Activated CD4-positive, alpha-beta T cell treated with anti-CD3 and anti-CD28 coated beads, Interleukin-2, amount 10 ng/mL, durations not matched to agents 7 days and 5 days (primary cell): Measurements from ENCODE around the gene CTNNB1. TPM values are rescaled to one million over a fixed set of nuclear protein-coding genes. Genes with fewer than 3 reads are reported as not detected.

Experiments used
- CTCF ChIA-PET: fragments of 350-600 bp; sonication (Branson Sonifier 250); formaldehyde crosslinking; loops from one replicate; lab custom pipeline; 2021; ENCODE audit warnings: antibody characterized with exemption; lab: Charles Lee
- POLR2A ChIA-PET: fragments of 350-600 bp; sonication (Branson Sonifier 250); formaldehyde crosslinking; loops from one replicate; lab custom pipeline; 2021; ENCODE audit warnings: antibody characterized with exemption; lab: Charles Lee
- DNase-seq: peaks from one replicate; pipeline ENCODE4 v3.0.0-alpha.2; 2020
- H3K27ac Mint-ChIP-seq: one replicate; pipeline ENCODE4 v1.8.0; 2021; ENCODE audit warnings: mild to moderate bottlenecking, moderate library complexity, mixed read lengths
- H3K27me3 Mint-ChIP-seq: one replicate; pipeline ENCODE4 v1.8.0; 2021; ENCODE audit warnings: mixed read lengths
- H3K36me3 Mint-ChIP-seq: one replicate; pipeline ENCODE4 v1.8.0; 2021; ENCODE audit warnings: low read depth, mixed read lengths
- H3K4me1 Mint-ChIP-seq: one replicate; pipeline ENCODE4 v1.8.0; 2021; ENCODE audit warnings: mixed read lengths
- H3K4me3 Mint-ChIP-seq: one replicate; pipeline ENCODE4 v1.8.0; 2021; ENCODE audit warnings: mild to moderate bottlenecking, moderate library complexity, mixed read lengths
- H3K9me3 Mint-ChIP-seq: one replicate; pipeline ENCODE4 v1.8.0; 2021; ENCODE audit warnings: mixed read lengths
- total RNA-seq, 2 experiments: library from RNA; stranded (reverse); gene quantifications; one replicate each; pipeline ENCODE4 v1.2.3, GENCODE V29; 2021

Gene CTNNB1
- total RNA-seq, 2 experiments from 2014 or later, result 118 to 129 TPM

DNA sequence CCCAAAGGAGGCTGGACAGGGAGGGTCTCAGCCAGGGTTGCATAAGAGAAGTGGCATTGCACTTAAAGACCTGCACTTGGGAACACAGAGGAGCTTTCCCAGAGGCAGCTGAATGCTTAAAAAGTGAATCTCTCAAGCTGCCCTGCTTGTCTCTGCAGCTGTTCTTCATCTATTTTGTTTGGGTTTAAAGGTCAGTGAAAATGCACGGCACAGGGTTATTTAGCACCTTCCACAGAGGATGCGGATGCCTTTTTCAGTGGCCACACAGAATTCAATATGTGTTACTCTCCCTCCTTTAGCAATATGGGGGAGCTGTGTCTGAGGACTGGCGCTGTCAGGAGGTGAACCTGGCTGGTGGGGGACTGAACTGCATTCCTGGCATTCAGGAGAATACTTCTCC, 22.7 kb upstream of the CTNNB1 start:
- Mint-ChIP-seq H3K27me3 (peaks cover 12% of the 10 kb centered on the region), H3K4me3 (no peak overlapping the region), H3K36me3 (no peaks in the 10 kb centered on the region), H3K4me1 (no peaks in the 10 kb centered on the region), H3K27ac (no peak overlapping the region), H3K9me3 (no peaks in the 10 kb centered on the region)
- CTCF ChIA-PET, result no interaction called here
- POLR2A ChIA-PET, result no interaction called here
- DNase-seq, result no peak

DNA sequence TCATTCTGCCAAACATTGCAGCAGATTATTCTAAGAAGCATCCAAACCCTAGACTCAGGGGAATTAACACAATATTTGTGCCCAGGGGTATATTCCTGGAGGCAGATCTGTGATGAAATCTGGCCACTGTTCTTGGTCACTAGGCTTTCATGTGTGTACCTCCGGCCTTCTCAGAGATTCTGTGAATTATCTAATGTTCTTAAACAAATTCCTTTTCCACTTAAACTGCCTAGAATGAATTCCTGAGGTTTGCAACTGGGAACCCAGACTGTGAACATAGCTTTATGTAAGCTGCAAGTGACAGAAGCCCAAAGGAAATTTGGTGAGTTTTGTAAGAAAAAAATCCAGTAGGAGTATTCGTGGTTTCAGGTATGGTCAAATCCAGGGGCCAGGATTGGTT, 20.7 kb upstream of the CTNNB1 start:
- no peak overlapping the region for H3K4me3 Mint-ChIP-seq
- no peaks in the 10 kb centered on the region for H3K36me3 Mint-ChIP-seq
- peaks cover 12% of the 10 kb centered on the region for H3K27me3 Mint-ChIP-seq
- H3K4me1 Mint-ChIP-seq, result no peaks in the 10 kb centered on the region
- ChIA-PET POLR2A (no interaction called here), CTCF (no interaction called here)
- no peak overlapping the region for H3K27ac Mint-ChIP-seq
- DNase-seq, result no peak
- H3K9me3 Mint-ChIP-seq, result no peaks in the 10 kb centered on the region

DNA sequence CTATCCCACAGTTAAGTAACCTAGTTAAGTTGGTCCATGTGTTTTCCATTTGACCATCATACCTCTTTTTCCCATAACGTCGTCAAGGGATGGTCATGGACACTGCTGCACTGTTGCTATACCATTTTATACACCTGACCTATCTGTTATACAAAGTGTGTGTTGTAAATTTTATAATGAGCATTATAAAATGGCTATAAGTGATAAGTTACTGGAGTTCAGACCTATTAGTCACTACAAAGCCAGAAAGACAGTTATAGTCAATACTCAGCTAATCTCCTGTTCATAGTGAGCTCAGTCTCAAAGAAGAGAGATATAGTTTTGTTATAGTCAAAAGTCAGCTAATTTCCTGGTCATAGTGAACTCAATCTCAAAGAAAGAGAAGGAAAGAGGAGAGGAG, 18.9 kb upstream of the CTNNB1 start:
- Mint-ChIP-seq H3K27me3 (peaks cover 14% of the 10 kb centered on the region), H3K36me3 (no peaks in the 10 kb centered on the region), H3K27ac (no peak overlapping the region), H3K4me3 (no peak overlapping the region), H3K9me3 (no peaks in the 10 kb centered on the region), H3K4me1 (no peaks in the 10 kb centered on the region)
- CTCF ChIA-PET, result interaction anchor here (3.8 kb wide), 1 partner anchor 12 kb away, joined by 9 read pairs; no protein-coding TSS in a partner anchor
- DNase-seq, result no peak
- POLR2A ChIA-PET, result no interaction called here

DNA sequence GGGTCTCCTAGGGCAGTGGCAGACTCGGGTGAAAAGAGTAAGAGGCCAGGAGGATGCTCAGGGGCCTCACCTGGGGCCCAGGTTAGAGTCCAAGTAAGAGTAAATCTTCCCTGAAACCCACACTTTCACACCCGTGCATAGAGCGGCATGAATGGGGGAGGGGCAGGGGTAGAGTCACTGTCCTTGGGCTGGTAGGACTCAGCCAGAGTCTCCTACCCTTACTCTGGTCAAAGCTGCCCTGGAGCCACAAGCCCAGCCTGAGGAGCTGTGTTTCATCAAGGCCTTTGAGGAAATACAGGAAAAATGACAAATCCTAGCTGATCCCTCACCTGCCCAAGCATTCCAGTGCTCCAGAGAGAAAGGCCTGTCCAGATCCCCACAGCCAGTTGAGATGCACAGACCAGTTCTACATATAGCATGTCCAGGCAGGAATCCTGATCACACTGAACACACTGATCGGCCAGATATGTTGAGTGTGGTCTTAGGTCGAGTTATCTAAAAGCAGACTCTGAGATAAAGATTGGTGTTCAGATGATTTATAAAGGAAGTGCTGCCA, 16.7 kb upstream of the CTNNB1 start:
- Mint-ChIP-seq H3K36me3 (no peaks in the 10 kb centered on the region), H3K4me1 (peaks cover 1% of the 10 kb centered on the region)
- POLR2A ChIA-PET, result no interaction called here

DNA sequence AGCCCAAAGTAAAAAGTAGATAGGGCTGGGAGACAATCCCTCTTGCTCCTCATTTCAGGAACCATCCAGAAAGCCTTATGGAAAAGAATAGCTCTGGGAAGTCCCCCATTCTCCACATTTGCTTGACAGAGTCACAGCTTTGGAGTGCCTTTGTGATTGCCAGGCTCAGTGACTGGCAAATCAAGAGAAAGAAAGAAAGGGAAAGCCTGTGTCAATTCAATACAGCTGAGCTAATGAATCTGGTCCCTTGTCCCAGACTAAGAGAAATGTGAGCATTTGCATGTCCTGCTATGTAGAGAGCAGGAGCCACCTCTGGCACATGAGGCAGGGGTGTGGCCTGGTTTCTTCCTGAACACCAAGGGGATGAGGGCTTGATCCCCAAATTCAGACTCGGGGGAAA, 14.9 kb upstream of the CTNNB1 start:
- H3K4me3 Mint-ChIP-seq, result no peak overlapping the region
- H3K36me3 Mint-ChIP-seq, result no peaks in the 10 kb centered on the region
- H3K4me1 Mint-ChIP-seq, result peaks cover 13% of the 10 kb centered on the region
- H3K27me3 Mint-ChIP-seq, result peaks cover 15% of the 10 kb centered on the region
- CTCF ChIA-PET, result interaction anchor here (0.6 kb wide), 1 partner anchor 34 kb away, joined by 4 read pairs; no protein-coding TSS in a partner anchor
- H3K27ac Mint-ChIP-seq, result no peak overlapping the region
- POLR2A ChIA-PET, result no interaction called here
- H3K9me3 Mint-ChIP-seq, result peaks cover under 1% of the 10 kb centered on the region
- no peak for DNase-seq

More for the DNA sequence above, 16.7 kb upstream of the CTNNB1 start:
- H3K4me3 Mint-ChIP-seq, result no peak overlapping the region
- DNase-seq, result no peak
- H3K27me3 Mint-ChIP-seq, result peaks cover 16% of the 10 kb centered on the region
- no peaks in the 10 kb centered on the region for H3K9me3 Mint-ChIP-seq
- no peak overlapping the region for H3K27ac Mint-ChIP-seq
- CTCF ChIA-PET, result interaction anchor here (3.8 kb wide), 1 partner anchor 9 kb away, joined by 9 read pairs; no protein-coding TSS in a partner anchor

DNA sequence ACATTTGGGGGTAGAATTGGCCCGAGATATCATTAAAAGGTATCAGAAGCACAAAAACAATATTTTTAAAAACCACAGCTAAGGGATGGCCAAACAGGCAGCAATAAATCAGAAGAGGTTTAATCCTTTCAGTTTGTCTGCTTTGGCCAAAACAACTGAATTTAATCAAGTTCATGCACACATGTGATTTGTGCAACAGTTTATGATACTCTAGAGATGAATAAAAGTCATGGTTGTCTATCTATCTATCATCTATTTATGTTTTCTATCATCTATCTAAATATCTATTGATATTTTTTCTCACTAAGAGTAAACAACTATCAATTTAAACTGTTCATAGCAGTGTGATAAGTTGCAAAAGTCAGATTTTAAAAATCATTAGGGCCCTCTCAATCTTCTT, 13.0 kb upstream of the CTNNB1 start:
- Mint-ChIP-seq H3K4me1 (peaks cover 18% of the 10 kb centered on the region), H3K36me3 (no peaks in the 10 kb centered on the region), H3K9me3 (peaks cover 5% of the 10 kb centered on the region), H3K27me3 (peaks cover 16% of the 10 kb centered on the region), H3K4me3 (no peak overlapping the region), H3K27ac (no peak overlapping the region)
- ChIA-PET POLR2A (no interaction called here), CTCF (no interaction called here)
- DNase-seq, result no peak

DNA sequence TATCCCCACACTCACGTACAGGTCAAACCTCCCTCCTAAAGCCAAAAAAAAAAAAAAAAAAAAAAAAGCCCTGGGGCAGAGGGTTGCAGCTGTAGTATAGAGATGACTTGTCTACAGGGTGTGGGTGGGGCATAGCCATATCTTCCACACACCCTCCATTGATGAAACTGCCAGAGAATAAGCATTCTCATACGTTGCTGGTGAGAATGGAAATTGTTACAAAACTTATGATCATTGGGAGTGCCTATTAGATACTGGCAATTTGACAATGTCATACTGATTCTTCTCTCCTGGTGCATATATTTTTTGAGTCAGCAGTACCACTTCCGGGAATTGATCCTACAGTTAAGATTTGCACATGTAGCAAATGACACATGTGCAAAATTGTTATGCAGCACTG, 11.0 kb upstream of the CTNNB1 start:
- CTCF ChIA-PET, result no interaction called here

DNA sequence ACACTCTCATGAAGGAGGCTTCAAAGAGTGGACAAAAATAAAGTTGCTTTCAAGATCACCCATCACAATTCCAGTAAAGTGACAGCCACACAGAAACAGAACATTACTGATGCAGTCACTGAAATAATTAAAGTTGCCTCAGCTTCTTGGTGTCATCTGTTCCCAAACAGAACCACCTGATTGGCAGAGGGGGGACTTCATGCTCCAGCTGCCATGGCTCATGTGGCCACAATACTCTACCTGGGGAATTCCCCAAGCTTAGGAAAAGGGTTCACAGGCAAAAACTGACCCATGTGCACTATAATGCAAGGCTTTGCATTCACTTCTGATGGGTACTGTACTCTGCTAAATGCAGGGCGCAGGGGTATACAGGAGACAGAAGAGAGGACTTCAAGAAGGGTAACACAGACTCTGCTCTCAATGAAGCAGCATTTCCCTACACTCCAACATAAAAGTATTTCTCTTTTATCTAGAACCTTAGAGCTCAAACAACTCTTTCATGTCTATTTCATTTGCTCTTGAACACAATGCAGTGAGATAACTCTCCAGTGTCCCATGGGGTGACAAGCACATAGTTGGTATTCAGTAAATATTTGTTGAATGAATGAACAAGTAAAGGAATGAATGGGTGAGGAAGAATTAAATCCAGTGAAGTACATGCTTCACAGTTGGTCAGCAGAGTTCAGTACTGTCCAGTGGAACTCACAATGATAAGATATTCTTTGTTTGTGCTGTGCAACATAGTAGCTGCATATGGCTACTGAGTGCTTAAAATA, 8.6 kb upstream of the CTNNB1 start:
- ChIA-PET POLR2A (no interaction called here), CTCF (interaction anchor here (2.4 kb wide), 1 partner anchor 9 kb away, joined by 9 read pairs; no protein-coding TSS in a partner anchor)
- Mint-ChIP-seq H3K27me3 (peaks cover 34% of the 10 kb centered on the region), H3K4me3 (no peak overlapping the region), H3K36me3 (no peaks in the 10 kb centered on the region), H3K9me3 (peaks cover 5% of the 10 kb centered on the region), H3K4me1 (peaks cover 18% of the 10 kb centered on the region), H3K27ac (no peak overlapping the region)
- DNase-seq, result no peak

More for the DNA sequence above, 11.0 kb upstream of the CTNNB1 start:
- POLR2A ChIA-PET, result no interaction called here
- peaks cover 5% of the 10 kb centered on the region for H3K9me3 Mint-ChIP-seq
- no peak for DNase-seq
- H3K27me3 Mint-ChIP-seq, result peaks cover 25% of the 10 kb centered on the region
- H3K36me3 Mint-ChIP-seq, result no peaks in the 10 kb centered on the region
- H3K27ac Mint-ChIP-seq, result no peak overlapping the region
- H3K4me1 Mint-ChIP-seq, result peaks cover 18% of the 10 kb centered on the region
- no peak overlapping the region for H3K4me3 Mint-ChIP-seq

DNA sequence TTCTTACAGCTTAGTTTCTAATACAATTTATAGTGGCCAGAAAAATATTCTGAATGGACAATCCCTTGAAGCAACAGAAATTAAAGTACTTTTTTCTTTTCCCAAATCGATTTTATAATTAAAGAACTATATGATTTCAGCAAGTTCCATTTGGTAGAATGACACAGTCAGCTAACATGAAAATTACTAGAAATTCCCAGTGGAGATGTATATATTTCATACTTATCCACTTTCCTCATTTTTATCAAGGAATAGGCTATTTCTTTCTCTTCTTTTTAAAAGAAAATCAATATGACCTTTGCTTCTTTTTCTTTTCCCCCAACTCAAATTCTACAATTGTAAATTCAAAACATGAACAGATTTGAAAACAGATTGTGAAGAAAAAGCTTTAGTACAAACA, 6.4 kb upstream of the CTNNB1 start:
- ChIA-PET CTCF (interaction anchor here (1.2 to 2.4 kb wide), 2 partner anchors 10 to 11 kb away, joined by 3 to 9 read pairs; no protein-coding TSS in a partner anchor), POLR2A (no interaction called here)
- peaks cover 5% of the 10 kb centered on the region for H3K9me3 Mint-ChIP-seq
- no peak overlapping the region for H3K27ac Mint-ChIP-seq
- no peak for DNase-seq
- H3K4me1 Mint-ChIP-seq, result peaks cover 14% of the 10 kb centered on the region
- no peak overlapping the region for H3K4me3 Mint-ChIP-seq
- peaks cover 45% of the 10 kb centered on the region for H3K27me3 Mint-ChIP-seq
- H3K36me3 Mint-ChIP-seq, result no peaks in the 10 kb centered on the region

DNA sequence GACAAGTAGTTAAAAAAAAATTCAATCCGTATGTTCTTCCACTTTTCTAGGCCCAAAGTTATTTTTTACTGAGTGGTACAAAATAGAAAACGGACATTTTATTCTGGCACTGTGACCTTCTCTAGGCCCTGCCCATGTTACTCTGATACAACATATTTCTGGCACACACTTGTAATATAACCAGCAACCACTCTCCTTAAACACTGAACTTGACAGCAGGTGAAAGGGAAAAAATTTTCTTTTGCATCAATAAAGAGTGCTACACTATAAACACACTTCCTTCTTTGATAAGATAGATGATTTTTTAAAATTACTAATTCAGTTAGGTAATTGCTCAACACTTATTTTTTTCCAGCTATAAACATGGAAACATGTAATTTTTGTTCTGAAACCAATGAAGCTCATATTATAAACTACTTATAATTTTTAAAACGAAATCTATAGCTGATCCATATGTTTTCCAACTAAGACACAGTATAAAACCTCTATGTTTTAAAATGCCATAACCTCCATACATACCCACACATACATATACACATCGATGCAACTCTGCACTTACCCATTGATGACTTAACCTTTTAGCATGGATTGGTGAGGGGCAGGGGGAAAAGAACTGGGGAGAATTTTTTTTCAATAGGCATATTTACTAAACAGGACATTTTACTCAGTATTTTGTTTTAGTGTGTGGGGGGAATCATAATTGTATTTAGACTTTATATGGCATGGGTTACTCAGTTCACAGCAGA, 5.3 kb upstream of the CTNNB1 start:
- Mint-ChIP-seq H3K4me1 (peaks cover 10% of the 10 kb centered on the region), H3K36me3 (no peaks in the 10 kb centered on the region), H3K27me3 (peaks cover 47% of the 10 kb centered on the region), H3K27ac (no peak overlapping the region), H3K4me3 (no peak overlapping the region), H3K9me3 (peaks cover 5% of the 10 kb centered on the region)
- ChIA-PET CTCF (no interaction called here), POLR2A (no interaction called here)
- no peak for DNase-seq

DNA sequence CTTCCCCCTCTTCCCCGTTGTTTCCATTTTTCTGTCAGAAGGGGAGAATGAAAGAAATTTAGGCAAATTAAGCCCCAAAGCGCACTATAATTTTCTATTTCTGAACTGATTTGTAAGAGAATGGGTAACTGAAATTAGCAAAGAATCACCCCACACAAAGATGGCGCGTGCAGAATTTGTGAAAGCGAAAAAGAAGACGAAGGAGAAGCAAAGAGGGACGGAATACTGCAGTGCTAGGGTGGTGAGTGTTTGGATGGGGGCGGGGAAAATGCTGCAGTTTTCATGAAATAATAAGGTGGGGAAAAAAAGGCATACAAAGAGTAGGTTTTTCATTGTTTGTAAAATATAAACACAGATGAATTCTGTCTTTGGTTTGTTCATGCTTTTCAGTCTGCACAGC, 4.6 kb upstream of the CTNNB1 start:
- Mint-ChIP-seq H3K4me3 (no peak overlapping the region), H3K27me3 (peaks cover 45% of the 10 kb centered on the region), H3K27ac (no peak overlapping the region), H3K9me3 (peaks cover 2% of the 10 kb centered on the region), H3K4me1 (peaks cover 6% of the 10 kb centered on the region), H3K36me3 (no peaks in the 10 kb centered on the region)
- ChIA-PET POLR2A (no interaction called here), CTCF (no interaction called here)
- DNase-seq, result no peak

DNA sequence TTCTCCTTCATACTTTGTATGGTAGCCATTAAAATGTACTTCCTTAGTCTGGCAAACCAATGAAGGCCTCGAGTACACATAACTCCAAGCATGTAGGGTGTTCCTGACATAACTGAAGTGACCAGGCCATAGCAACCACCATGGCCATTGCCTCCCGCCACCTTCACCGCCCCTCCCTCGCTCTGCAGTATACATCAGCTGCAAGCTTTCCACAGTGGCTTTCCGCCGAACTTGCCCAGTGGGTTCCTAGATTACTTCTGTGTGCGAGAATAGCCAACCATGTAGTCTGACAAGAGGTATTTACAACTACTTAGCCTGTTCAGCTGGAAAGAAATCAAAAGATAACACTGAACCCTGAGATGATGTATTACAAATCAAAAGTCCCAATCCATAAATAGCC, 3.4 kb upstream of the CTNNB1 start:
- H3K4me3 Mint-ChIP-seq, result no peak overlapping the region
- POLR2A ChIA-PET, result no interaction called here
- H3K27ac Mint-ChIP-seq, result no peak overlapping the region
- CTCF ChIA-PET, result no interaction called here
- peaks cover 39% of the 10 kb centered on the region for H3K27me3 Mint-ChIP-seq
- no peak for DNase-seq
- H3K4me1 Mint-ChIP-seq, result peaks cover 8% of the 10 kb centered on the region
- no peaks in the 10 kb centered on the region for H3K9me3 Mint-ChIP-seq
- peaks cover 2% of the 10 kb centered on the region for H3K36me3 Mint-ChIP-seq
